GM12873 (cell line): ENCODE measurements around the gene SCCPDH.

ENCODE experiments used
- CTCF ChIP-seq: IDR thresholded peaks from 2 replicates; pipeline ENCODE4 v1.5.1; 2012; ENCODE audit warnings: low read depth, mild to moderate bottlenecking, moderate library complexity, low read length, control low read depth; ENCODE audit not compliant: insufficient read depth; ENCODE audit errors: missing control alignments

Gene SCCPDH

GRCh38 chr1:246765521-246765920, 41.3 kb downstream of the SCCPDH start:
- TF ChIP-seq CTCF, result no peak

- no peak for TF ChIP-seq CTCF
Measured at GRCh38 chr1:246768403-246769020, 44.3 kb downstream of the SCCPDH start.

- TF ChIP-seq CTCF, result no peak
Measured at GRCh38 chr1:246769306-246769705, 45.1 kb downstream of the SCCPDH start.

GRCh38 chr1:246771366-246771765, 47.2 kb downstream of the SCCPDH start:
- no peak for TF ChIP-seq CTCF

GRCh38 chr1:246772686-246773085, 48.5 kb downstream of the SCCPDH start:
- TF ChIP-seq CTCF, result no peak

GRCh38 chr1:246773213-246773641, 49.0 kb downstream of the SCCPDH start:
- no peak for TF ChIP-seq CTCF

- TF ChIP-seq CTCF, result no peak
Measured at GRCh38 chr1:246775531-246776385, 51.5 kb downstream of the SCCPDH start.
